ENCODE data around the gene AKR1A1.
A peak's percentile ranks its signal among the peaks of the same experiment; 100 is the strongest.
"Not testable (repeated sequence)": the region's sequence is repeated elsewhere in the genome, so short reads cannot be mapped to it uniquely, and the experiment has no call there.

AKR1A1 gene

DNA sequence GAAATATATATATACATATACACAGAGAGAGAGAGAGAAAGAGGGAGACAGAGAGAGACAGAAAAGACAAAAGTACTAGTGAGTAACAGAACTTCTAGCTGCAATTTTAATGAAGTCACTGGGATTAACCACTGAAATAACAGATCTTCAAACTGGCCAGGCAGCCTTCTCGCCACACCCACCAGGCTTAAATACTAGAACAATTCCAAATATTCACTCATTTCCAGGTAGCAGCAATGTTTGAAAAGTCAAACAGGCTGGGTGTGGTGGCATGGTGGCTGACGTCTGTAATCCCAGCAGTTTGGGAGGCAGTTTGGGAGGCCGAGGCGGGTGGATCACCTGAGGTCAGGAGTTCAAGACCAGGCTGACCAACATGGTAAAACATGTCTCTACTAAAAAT is 34.2 kb upstream of the AKR1A1 start:
- Histone ChIP-seq H3K18ac (ENCODE audit: low read depth in 1 of 2, low read length in 2 of 2) (no peak overlapping the region), H3K79me1 (replicated peaks; ENCODE audit: low read length, poor library complexity, severe bottlenecking) (peaks cover 1% of the 10 kb centered on the region), H2AFZ (ENCODE audit: low read depth, low read length) (no peak overlapping the region), H2BK12ac (ENCODE audit: low read length in 2 of 2) (no peak overlapping the region), H2AK5ac (ENCODE audit: low read length, severe bottlenecking) (no peak overlapping the region), H3K4me1 (ENCODE audit: control insufficient read depth, insufficient read depth, low read depth, low read length) (peaks cover 5% of the 10 kb centered on the region), H3K14ac (ENCODE audit: low read length in 2 of 2) (no peak overlapping the region), H3K27ac (ENCODE audit: low read length, poor library complexity, severe bottlenecking) (no peak overlapping the region), H2BK5ac (ENCODE audit: low read depth, low read length, poor library complexity, severe bottlenecking) (no peak overlapping the region), H2BK15ac (ENCODE audit: low read depth, poor library complexity, severe bottlenecking) (no peak overlapping the region), H3K4me2 (ENCODE audit: low read length, poor library complexity, severe bottlenecking) (no peak overlapping the region), H3K4ac (ENCODE audit: low read depth in 1 of 2, low read length in 2 of 2) (no peak overlapping the region), H2BK120ac (ENCODE audit: low read depth, low read length) (no peak overlapping the region), H4K8ac (ENCODE audit: low read length) (no peak overlapping the region), H3K23ac (ENCODE audit: low read length in 2 of 2) (no peak overlapping the region), H3K9me3 (ENCODE audit: control insufficient read depth, low read length) (no peaks in the 10 kb centered on the region), H3K9ac (ENCODE audit: low read length) (no peak overlapping the region), H3K27me3 (ENCODE audit: control insufficient read depth in 1 of 2, insufficient read depth in 1 of 2, low read length in 2 of 2) (no peaks in the 10 kb centered on the region), H4K91ac (ENCODE audit: low read length) (no peak overlapping the region), H3K4me3 (ENCODE audit: insufficient read depth in 1 of 2, low read depth in 1 of 2, low read length in 2 of 2) (no peak overlapping the region), H3K36me3 (ENCODE audit: control insufficient read depth in 1 of 2, insufficient read depth in 2 of 2, low read depth in 1 of 2, low read length in 2 of 2) (peaks cover 44 to 67% of the 10 kb centered on the region in 2 experiments)
- 86% methylated on average over 1 of the region's 4 CpGs for WGBS
- no peak for DNase-seq

GRCh38 chr1:45518366-45518765 is 32.3 kb upstream of the AKR1A1 start:
- H3K4me2 ChIP-seq (ENCODE audit: low read length, poor library complexity, severe bottlenecking); H3K4ac ChIP-seq (ENCODE audit: low read depth in 1 of 2, low read length in 2 of 2); H2BK12ac ChIP-seq (ENCODE audit: low read length in 2 of 2); H2BK15ac ChIP-seq (ENCODE audit: low read depth, poor library complexity, severe bottlenecking); H3K79me1 ChIP-seq (replicated peaks; ENCODE audit: low read length, poor library complexity, severe bottlenecking); H4K8ac ChIP-seq (ENCODE audit: low read length); H3K27me3 ChIP-seq (ENCODE audit: control insufficient read depth in 1 of 2, insufficient read depth in 1 of 2, low read length in 2 of 2); H3K4me1 ChIP-seq (ENCODE audit: control insufficient read depth, insufficient read depth, low read depth, low read length); H3K27ac ChIP-seq (ENCODE audit: low read length, poor library complexity, severe bottlenecking); H3K23ac ChIP-seq (ENCODE audit: low read length in 2 of 2); H2BK120ac ChIP-seq (ENCODE audit: low read depth, low read length); H3K18ac ChIP-seq (ENCODE audit: low read depth in 1 of 2, low read length in 2 of 2); H2AFZ ChIP-seq (ENCODE audit: low read depth, low read length); H2BK5ac ChIP-seq (ENCODE audit: low read depth, low read length, poor library complexity, severe bottlenecking); H3K9me3 ChIP-seq (ENCODE audit: control insufficient read depth, low read length); DNase-seq; H2AK5ac ChIP-seq (ENCODE audit: low read length, severe bottlenecking); H4K91ac ChIP-seq (ENCODE audit: low read length); H3K14ac ChIP-seq (ENCODE audit: low read length in 2 of 2): not testable (repeated sequence)
- H3K4me3 ChIP-seq (ENCODE audit: insufficient read depth in 1 of 2, low read depth in 1 of 2, low read length in 2 of 2) = peak overlapping the region in 1 of 2 experiments; percentile 97
- 93% methylated on average over 2 of the region's 4 CpGs for WGBS
- H3K36me3 ChIP-seq (ENCODE audit: control insufficient read depth in 1 of 2, insufficient read depth in 2 of 2, low read depth in 1 of 2, low read length in 2 of 2) = peaks cover 34 to 49% of the 10 kb centered on the region in 2 experiments
- H3K9ac ChIP-seq (ENCODE audit: low read length) = peak overlapping the region; percentile 41

DNA sequence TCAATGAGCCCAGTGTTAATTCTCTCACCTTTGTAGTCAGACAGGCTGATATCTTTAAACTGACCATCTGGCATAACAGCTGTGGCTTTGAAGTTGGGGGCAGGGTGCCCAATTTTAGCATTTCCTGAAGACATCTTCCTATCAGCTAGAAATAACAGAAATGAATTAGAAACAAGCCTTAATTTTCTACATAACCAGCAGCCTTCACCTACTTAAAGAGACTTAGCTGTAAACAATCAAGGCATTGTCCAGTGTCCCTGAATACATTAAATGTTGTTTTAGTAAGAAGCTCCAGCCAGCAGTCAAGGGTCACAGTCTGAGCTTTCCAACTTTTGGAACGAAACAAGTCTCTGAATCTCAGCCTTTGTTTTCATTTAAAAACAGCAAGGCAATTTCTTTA is 31.7 kb upstream of the AKR1A1 start:
- Histone ChIP-seq H3K9me3 (ENCODE audit: control insufficient read depth, low read length) (no peaks in the 10 kb centered on the region), H4K8ac (ENCODE audit: low read length) (no peak overlapping the region), H3K9ac (ENCODE audit: low read length) (peak overlapping the region; percentile 41), H3K4me2 (ENCODE audit: low read length, poor library complexity, severe bottlenecking) (no peak overlapping the region), H2BK15ac (ENCODE audit: low read depth, poor library complexity, severe bottlenecking) (no peak overlapping the region), H3K27ac (ENCODE audit: low read length, poor library complexity, severe bottlenecking) (no peak overlapping the region), H3K27me3 (ENCODE audit: control insufficient read depth in 1 of 2, insufficient read depth in 1 of 2, low read length in 2 of 2) (no peaks in the 10 kb centered on the region), H2BK120ac (ENCODE audit: low read depth, low read length) (no peak overlapping the region), H3K18ac (ENCODE audit: low read depth in 1 of 2, low read length in 2 of 2) (no peak overlapping the region), H3K79me1 (replicated peaks; ENCODE audit: low read length, poor library complexity, severe bottlenecking) (no peaks in the 10 kb centered on the region), H3K4me1 (ENCODE audit: control insufficient read depth, insufficient read depth, low read depth, low read length) (peaks cover 5% of the 10 kb centered on the region), H2BK5ac (ENCODE audit: low read depth, low read length, poor library complexity, severe bottlenecking) (no peak overlapping the region), H2AFZ (ENCODE audit: low read depth, low read length) (no peak overlapping the region), H3K4me3 (ENCODE audit: insufficient read depth in 1 of 2, low read depth in 1 of 2, low read length in 2 of 2) (peak overlapping the region in 1 of 2 experiments; percentile 97), H3K4ac (ENCODE audit: low read depth in 1 of 2, low read length in 2 of 2) (no peak overlapping the region), H3K23ac (ENCODE audit: low read length in 2 of 2) (no peak overlapping the region), H2BK12ac (ENCODE audit: low read length in 2 of 2) (no peak overlapping the region), H4K91ac (ENCODE audit: low read length) (no peak overlapping the region), H3K36me3 (ENCODE audit: control insufficient read depth in 1 of 2, insufficient read depth in 2 of 2, low read depth in 1 of 2, low read length in 2 of 2) (peaks cover 30 to 43% of the 10 kb centered on the region in 2 experiments), H3K14ac (ENCODE audit: low read length in 2 of 2) (no peak overlapping the region), H2AK5ac (ENCODE audit: low read length, severe bottlenecking) (no peak overlapping the region)
- DNase-seq = no peak
- WGBS = 100% methylated on average over 1 of the region's 1 CpG

GRCh38 chr1:45519774-45520173 is 30.9 kb upstream of the AKR1A1 start:
- H3K9me3 ChIP-seq (ENCODE audit: control insufficient read depth, low read length); H2BK5ac ChIP-seq (ENCODE audit: low read depth, low read length, poor library complexity, severe bottlenecking); H3K4ac ChIP-seq (ENCODE audit: low read depth in 1 of 2, low read length in 2 of 2); H3K27ac ChIP-seq (ENCODE audit: low read length, poor library complexity, severe bottlenecking); H2AK5ac ChIP-seq (ENCODE audit: low read length, severe bottlenecking); H3K9ac ChIP-seq (ENCODE audit: low read length); H3K14ac ChIP-seq (ENCODE audit: low read length in 2 of 2); H2BK15ac ChIP-seq (ENCODE audit: low read depth, poor library complexity, severe bottlenecking); H4K91ac ChIP-seq (ENCODE audit: low read length); H3K18ac ChIP-seq (ENCODE audit: low read depth in 1 of 2, low read length in 2 of 2); H2AFZ ChIP-seq (ENCODE audit: low read depth, low read length); H3K23ac ChIP-seq (ENCODE audit: low read length in 2 of 2); H4K8ac ChIP-seq (ENCODE audit: low read length); H2BK12ac ChIP-seq (ENCODE audit: low read length in 2 of 2); H3K27me3 ChIP-seq (ENCODE audit: control insufficient read depth in 1 of 2, insufficient read depth in 1 of 2, low read length in 2 of 2); H2BK120ac ChIP-seq (ENCODE audit: low read depth, low read length); H3K4me1 ChIP-seq (ENCODE audit: control insufficient read depth, insufficient read depth, low read depth, low read length); H3K79me1 ChIP-seq (replicated peaks; ENCODE audit: low read length, poor library complexity, severe bottlenecking); DNase-seq: not testable (repeated sequence)
- Histone ChIP-seq H3K36me3 (ENCODE audit: control insufficient read depth in 1 of 2, insufficient read depth in 2 of 2, low read depth in 1 of 2, low read length in 2 of 2) (peaks cover 24 to 35% of the 10 kb centered on the region in 2 experiments), H3K4me3 (ENCODE audit: insufficient read depth in 1 of 2, low read depth in 1 of 2, low read length in 2 of 2) (peak overlapping the region in 1 of 2 experiments; percentile 97), H3K4me2 (ENCODE audit: low read length, poor library complexity, severe bottlenecking) (peak overlapping the region; percentile 42)
- WGBS = 81% methylated on average over 16 of the region's 16 CpGs
